Activated T-helper 2 cell treated with anti-CD3 and anti-CD28 coated beads, Interferon-gamma antibody, Interleukin-2, Interleukin-4, amounts not matched to agents 10 μg/mL and 5 μg/mL and 100 μg/mL, durations not matched to agents 14 hours and 24 hours and 36 hours (primary cell): ENCODE data around the gene MGA. TPM values are rescaled to one million over a fixed set of nuclear protein-coding genes. Genes with fewer than 3 reads are reported as not detected.

Experiments
- DNase-seq: peaks from one replicate; pipeline ENCODE4 v3.0.0; 2021; ENCODE audit warnings: low spot score
- H3K27ac Mint-ChIP-seq: one replicate; pipeline ENCODE4 v1.8.0; 2021; ENCODE audit warnings: mixed read lengths
- H3K27me3 Mint-ChIP-seq: one replicate; pipeline ENCODE4 v1.8.0; 2021; ENCODE audit warnings: low read depth, mixed read lengths
- H3K36me3 Mint-ChIP-seq: one replicate; pipeline ENCODE4 v1.8.0; 2021; ENCODE audit warnings: low read depth, mixed read lengths
- H3K4me1 Mint-ChIP-seq: one replicate; pipeline ENCODE4 v1.8.0; 2021; ENCODE audit warnings: low read depth, mixed read lengths
- H3K4me3 Mint-ChIP-seq: one replicate; pipeline ENCODE4 v1.8.0; 2021; ENCODE audit warnings: low read depth, mild to moderate bottlenecking, moderate library complexity, mixed read lengths
- H3K9me3 Mint-ChIP-seq: one replicate; pipeline ENCODE4 v1.8.0; 2021; ENCODE audit warnings: mixed read lengths
- intact Hi-C: fragments of 100-400 bp; cut with micrococcal nuclease; formaldehyde crosslinking; loops from one replicate; pipeline ENCODE4 v1.15.1; 2023
- total RNA-seq: library from RNA; stranded (reverse); gene quantifications from 2 replicates; pipeline ENCODE4 v1.2.3, GENCODE V29; 2022

The MGA gene
- total RNA-seq, 1 donor from 2014 or later: 37.7 TPM

DNA sequence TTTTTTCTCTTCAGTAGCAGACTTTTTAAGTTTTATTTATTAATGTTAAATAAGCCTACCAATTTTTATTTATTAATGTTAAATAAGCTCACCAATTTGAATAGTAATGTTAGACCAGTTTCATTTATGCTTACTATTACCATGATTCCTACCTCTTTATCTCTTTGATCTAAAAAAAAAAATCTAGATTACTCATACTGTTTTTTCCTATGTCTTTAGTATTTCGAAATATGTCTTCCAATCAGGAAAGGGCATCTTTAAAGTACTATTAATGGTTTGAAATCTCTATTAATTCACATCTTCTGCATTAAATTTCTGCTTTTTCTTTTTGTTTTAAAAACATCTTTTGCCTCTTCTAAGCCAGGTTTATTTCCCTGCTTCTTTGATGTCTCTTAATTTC lies 86.6 kb downstream of the MGA start:
- H3K9me3 Mint-ChIP-seq: no peaks in the 10 kb centered on the region
- intact Hi-C loops: no loop called here
- H3K36me3 Mint-ChIP-seq: peaks cover 36% of the 10 kb centered on the region
- H3K4me1 Mint-ChIP-seq: peaks cover 2% of the 10 kb centered on the region
- no peaks in the 10 kb centered on the region for H3K27me3 Mint-ChIP-seq
- H3K27ac Mint-ChIP-seq: no peak overlapping the region
- no peak overlapping the region for H3K4me3 Mint-ChIP-seq
- no peak for DNase-seq

DNA sequence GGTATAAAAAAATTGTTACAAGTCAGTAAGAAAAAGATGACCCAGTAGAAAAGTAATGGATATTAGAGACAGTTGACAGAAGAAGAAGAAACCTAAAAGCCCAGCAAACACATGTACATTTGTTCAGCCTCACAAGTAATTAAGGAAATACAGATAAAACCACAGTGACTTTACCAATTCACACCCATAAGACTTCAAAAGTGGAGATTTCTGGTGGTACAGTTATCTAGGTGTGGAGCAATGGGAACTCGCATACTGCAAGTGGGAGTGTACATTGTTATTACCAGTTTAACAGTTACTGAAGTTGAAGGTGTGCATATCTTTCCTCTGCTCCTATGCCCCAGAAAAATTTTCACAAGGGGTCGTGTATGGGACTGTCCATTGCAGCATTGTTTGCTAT lies 96.0 kb downstream of the MGA start:
- no peaks in the 10 kb centered on the region for H3K9me3 Mint-ChIP-seq
- no peaks in the 10 kb centered on the region for H3K27me3 Mint-ChIP-seq
- no peak overlapping the region for H3K27ac Mint-ChIP-seq
- intact Hi-C loops: no loop called here
- DNase-seq: no peak
- H3K4me3 Mint-ChIP-seq: no peak overlapping the region
- H3K36me3 Mint-ChIP-seq: peaks cover 47% of the 10 kb centered on the region
- H3K4me1 Mint-ChIP-seq: no peaks in the 10 kb centered on the region

DNA sequence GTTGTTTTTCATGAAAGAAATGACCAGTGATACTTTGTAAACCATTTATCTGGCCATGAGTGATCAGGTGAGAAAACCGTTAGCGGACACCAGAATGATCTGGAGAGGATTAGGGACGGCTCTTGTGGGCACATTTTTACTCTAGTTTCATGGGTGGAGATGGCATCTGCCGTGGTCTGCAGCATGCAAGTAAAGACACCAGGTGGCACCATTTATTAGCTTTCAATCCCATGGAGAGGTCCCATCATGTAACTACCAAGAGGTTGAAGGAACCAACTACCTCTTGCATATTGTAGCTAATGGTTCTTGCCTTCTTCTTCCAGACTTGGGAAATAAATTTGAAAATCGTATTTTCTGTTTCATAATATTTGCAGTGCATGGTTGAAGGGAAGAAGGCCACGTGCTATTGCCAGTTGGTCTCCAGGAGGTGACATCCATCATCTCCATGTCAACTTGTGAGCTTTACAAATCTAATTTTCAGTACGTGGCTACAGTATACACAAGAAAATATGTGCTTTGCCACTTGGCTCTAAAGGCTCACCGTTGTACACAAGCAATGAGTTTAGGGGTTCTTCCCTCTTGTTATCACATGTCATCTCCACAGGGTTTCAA lies 112.6 kb downstream of the MGA start:
- Mint-ChIP-seq H3K4me1 (peaks cover 37% of the 10 kb centered on the region), H3K9me3 (no peaks in the 10 kb centered on the region), H3K36me3 (peaks cover 14% of the 10 kb centered on the region), H3K27me3 (no peaks in the 10 kb centered on the region), H3K27ac (peak overlapping the region; percentile 90), H3K4me3 (peak overlapping the region; percentile 90)
- DNase-seq: peak; percentile 53
- intact Hi-C loops: loop anchor here (1.0 to 5.0 kb wide), 3 partner anchors 131 to 284 kb away; partner anchors contain the start of gene TYRO3

DNA sequence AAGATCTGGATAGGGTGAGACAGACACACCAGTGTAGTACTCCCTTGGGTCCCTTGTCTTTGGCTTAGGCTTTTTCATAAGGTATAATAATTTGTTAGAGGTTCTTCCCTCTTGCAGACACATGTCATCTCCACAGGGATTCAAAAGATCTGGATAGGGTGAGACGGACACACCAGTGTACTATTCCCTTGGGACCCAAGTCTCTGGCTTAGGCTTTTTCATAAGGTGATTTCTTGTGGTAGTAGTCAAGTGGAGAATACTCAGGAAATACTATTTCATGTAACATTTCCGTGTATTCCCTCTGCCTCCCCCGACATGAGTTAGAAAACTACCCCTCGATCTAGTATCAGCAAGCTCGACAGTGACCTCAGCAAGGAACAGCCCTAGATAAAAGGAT lies 113.1 kb downstream of the MGA start:
- DNase-seq: no peak
- Mint-ChIP-seq H3K27ac (peak overlapping the region; percentile 90), H3K27me3 (no peaks in the 10 kb centered on the region), H3K36me3 (peaks cover 9% of the 10 kb centered on the region), H3K9me3 (no peaks in the 10 kb centered on the region), H3K4me1 (peaks cover 42% of the 10 kb centered on the region), H3K4me3 (peak overlapping the region; percentile 90)
- intact Hi-C loops: loop anchor here (2.0 to 5.0 kb wide), 2 partner anchors 216 to 283 kb away; partner anchors contain the start of gene TYRO3

DNA sequence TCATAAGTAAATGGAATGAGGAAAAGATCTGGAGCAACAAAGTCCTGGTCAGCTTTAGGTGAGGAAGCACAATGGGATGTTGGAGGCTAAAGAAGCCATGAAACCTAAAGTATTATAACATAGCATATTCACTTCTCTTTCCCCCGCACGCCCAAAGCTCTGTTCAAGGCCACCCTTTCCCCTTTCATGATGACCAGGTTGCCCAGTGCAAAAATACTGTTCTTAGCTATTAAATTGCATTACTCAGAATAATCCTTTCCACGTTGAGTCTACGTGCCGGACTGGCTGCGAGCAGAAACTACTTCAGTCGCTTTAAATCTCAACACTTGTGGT lies 113.5 kb downstream of the MGA start:
- no peaks in the 10 kb centered on the region for H3K9me3 Mint-ChIP-seq
- peaks cover 6% of the 10 kb centered on the region for H3K36me3 Mint-ChIP-seq
- DNase-seq: no peak
- intact Hi-C loops: loop anchor here (1.0 to 5.0 kb wide), 7 partner anchors 17 to 283 kb away; partner anchors contain the start of gene TYRO3
- peaks cover 45% of the 10 kb centered on the region for H3K4me1 Mint-ChIP-seq
- H3K27ac Mint-ChIP-seq: peak overlapping the region; percentile 90
- H3K4me3 Mint-ChIP-seq: peak overlapping the region; percentile 90
- no peaks in the 10 kb centered on the region for H3K27me3 Mint-ChIP-seq

DNA sequence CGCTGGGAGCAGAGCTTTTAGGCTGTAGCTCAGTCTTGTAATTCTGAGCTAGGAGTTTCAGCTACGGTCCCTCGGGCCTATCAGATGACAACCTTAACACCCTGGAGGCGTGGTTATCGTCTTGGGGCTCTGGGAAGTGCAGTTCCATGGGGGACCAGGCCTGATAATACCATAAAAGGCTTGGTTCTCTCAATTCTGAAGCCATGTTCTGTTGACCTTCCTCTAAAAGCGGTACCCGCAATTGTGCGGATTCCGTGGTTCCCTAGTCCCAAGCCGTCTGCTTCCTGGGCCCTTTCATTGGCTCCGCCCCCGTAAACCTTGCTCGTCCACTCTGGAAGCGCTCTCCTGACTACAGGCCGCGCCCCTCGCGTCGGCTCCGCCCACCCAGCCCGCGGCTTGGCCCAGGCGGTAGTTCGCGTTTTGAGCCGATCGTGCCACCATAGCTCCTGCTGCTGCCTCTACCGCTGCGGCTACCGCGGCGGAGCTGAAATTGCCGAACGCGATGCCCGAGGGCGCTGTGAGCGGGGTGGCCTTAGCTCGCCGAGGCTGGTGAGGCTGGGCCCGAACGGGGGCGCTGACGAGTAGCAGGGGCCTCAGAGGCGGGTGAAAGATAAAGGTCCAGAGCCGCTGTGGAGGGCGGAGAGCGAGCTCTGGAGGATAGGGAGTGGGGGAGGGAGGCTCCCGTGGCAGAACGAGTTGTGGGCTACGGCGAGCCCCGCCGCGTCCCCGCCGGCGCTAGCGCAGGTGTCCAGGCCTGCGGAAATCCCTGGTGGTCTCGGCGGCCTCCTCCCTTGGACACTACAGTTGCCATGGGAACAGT lies 114.1 kb downstream of the MGA start, which contains the start of gene MAPKBP1:
TSS of gene MAPKBP1 (plus strand) at position 423 of the 820 bp plus-strand sequence. CDS start 792 bp downstream, outside the sequence.
- peaks cover 49% of the 10 kb centered on the region for H3K4me1 Mint-ChIP-seq
- peaks cover 5% of the 10 kb centered on the region for H3K36me3 Mint-ChIP-seq
- H3K4me3 Mint-ChIP-seq: peak within 1 kb of the TSS; percentile 90
- peak; percentile 99 for DNase-seq
- no peaks in the 10 kb centered on the region for H3K27me3 Mint-ChIP-seq
- H3K27ac Mint-ChIP-seq: peak within 1 kb of the TSS; percentile 90
- intact Hi-C loops: loop anchor here (1.0 to 5.0 kb wide), 6 partner anchors 17 to 217 kb away; partner anchors contain the start of gene TYRO3
- no peaks in the 10 kb centered on the region for H3K9me3 Mint-ChIP-seq

DNA sequence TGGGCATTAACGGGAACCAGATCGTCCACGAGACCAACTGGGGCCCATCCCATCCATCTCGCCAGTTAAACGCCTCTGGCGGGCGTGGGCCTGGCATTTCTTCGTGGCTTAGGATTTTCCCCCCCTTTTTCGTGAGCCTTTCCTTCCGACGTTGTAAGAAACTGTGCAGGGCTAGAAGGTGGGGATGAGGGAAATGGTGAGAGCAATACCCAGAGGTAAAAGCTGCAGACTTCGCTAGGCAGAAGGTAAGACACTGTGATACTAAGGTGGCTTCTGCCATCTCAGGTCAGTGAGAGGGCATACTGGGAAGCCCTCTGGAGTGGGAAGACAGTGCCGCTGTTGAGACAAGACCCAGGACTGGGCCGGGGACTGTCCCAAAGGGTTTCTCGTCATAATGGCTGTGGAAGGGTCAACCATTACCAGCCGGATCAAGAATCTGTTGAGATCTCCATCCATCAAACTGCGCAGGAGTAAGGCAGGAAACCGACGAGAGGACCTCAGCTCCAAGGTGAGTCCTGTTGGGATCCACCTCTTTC lies 114.7 kb downstream of the MGA start:
- peaks cover 9% of the 10 kb centered on the region for H3K36me3 Mint-ChIP-seq
- H3K9me3 Mint-ChIP-seq: no peaks in the 10 kb centered on the region
- DNase-seq: no peak
- peak overlapping the region; percentile 90 for H3K4me3 Mint-ChIP-seq
- H3K27ac Mint-ChIP-seq: peak overlapping the region; percentile 90
- intact Hi-C loops: loop anchor here (1.0 to 5.0 kb wide), 6 partner anchors 16 to 218 kb away; partner anchors contain the start of gene TYRO3
- H3K4me1 Mint-ChIP-seq: peaks cover 54% of the 10 kb centered on the region
- no peaks in the 10 kb centered on the region for H3K27me3 Mint-ChIP-seq

DNA sequence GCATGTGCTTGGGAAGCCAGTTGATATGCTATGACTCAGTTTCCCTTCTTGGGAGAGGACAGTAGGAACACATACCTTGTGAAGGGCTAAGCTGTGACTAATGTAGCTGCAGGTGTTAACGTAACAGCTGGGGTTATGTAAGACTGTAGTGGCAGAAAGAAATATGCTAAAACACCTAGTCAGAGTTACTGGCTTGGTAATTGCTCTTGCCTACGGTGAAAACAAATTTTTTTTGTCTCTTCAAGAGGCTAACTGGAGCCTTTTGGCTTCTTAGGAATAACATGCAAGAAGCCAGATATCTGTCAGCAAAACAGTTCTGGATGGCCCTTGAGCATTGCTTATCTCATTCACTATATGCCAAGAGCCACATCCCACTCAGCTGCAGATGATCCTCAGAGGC lies 115.4 kb downstream of the MGA start:
- Mint-ChIP-seq H3K9me3 (no peaks in the 10 kb centered on the region), H3K27me3 (no peaks in the 10 kb centered on the region), H3K36me3 (peaks cover 12% of the 10 kb centered on the region), H3K4me1 (peaks cover 56% of the 10 kb centered on the region), H3K4me3 (peak overlapping the region; percentile 90), H3K27ac (no peak overlapping the region)
- intact Hi-C loops: loop anchor here (2.0 kb wide), 2 partner anchors 15 to 195 kb away; no protein-coding TSS in a partner anchor
- DNase-seq: no peak

DNA sequence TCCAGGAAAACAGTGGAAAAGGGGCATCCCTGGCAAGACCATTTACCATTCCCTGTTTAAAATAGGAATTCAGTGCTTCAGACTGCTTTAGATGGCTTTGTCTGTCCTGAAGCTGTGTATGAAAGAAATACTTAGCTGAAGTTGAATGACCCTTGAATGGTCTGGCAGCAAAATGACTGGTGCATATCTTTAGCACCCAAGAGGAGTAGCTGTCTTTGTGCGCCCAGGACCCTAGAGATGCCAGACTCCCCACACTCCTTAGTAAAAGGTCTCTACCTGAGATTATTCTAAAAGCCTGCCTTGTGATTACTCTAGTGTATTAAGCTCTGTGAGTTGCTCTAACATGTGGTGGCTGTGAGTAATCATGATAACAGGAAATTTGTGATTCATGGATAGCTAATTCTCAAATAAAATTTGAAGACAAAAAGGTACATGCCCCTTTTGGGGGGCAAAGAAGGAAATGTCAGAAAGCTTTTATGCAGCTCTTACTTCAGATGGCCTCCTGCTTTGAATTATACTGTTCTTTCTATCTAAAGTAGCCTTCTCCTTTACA lies 117.3 kb downstream of the MGA start:
- DNase-seq: no peak
- Mint-ChIP-seq H3K36me3 (peaks cover 8% of the 10 kb centered on the region), H3K9me3 (no peaks in the 10 kb centered on the region), H3K4me3 (no peak overlapping the region), H3K27me3 (no peaks in the 10 kb centered on the region), H3K4me1 (peaks cover 57% of the 10 kb centered on the region), H3K27ac (no peak overlapping the region)
- intact Hi-C loops: no loop called here

DNA sequence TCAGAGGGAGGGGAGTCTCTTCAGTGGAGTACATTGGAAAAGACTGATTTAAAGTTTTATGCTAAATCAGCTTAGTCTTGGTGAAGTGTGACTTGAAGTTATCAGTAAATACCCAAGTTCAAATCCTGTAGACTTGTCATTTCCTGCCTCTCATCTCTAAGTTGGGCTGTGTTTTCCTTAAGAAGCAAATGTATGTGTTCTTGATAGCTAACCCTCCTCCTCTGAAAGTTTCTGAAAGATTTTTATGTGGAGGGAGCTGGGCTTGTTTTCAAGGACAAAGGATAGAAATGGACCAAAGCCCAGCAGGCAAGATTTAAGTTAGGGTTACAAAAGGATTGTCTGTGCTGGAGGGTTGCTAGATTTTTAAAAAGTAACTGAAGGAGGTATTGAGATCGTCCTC lies 118.3 kb downstream of the MGA start:
- intact Hi-C loops: no loop called here
- Mint-ChIP-seq H3K27ac (no peak overlapping the region), H3K36me3 (peaks cover 8% of the 10 kb centered on the region), H3K4me1 (peaks cover 54% of the 10 kb centered on the region), H3K4me3 (no peak overlapping the region), H3K9me3 (no peaks in the 10 kb centered on the region), H3K27me3 (no peaks in the 10 kb centered on the region)
- DNase-seq: no peak

DNA sequence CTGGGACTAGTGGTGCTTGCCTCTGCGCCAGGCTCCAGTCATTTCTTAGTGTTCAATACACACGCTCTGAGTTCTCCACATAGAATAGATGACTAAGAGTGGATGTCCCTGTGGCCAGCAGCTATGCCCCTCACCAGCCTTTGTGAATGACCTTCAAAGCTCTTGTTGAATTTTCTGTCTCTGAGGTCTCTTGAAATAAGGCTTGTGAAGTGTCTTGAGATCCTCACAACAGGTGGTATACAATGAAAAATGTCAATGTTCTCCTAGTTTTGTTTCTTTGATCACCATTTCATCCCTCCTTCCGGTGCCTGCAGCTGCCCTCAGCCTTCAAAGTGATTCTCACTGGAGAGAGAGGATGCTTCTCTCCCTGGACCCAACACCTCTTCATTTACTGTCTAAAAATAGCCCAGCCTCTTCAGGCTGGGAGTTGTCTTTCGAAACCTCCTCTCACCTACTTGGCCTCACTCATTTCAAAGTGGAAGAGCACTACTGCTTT lies 119.5 kb downstream of the MGA start:
- Mint-ChIP-seq H3K27ac (peak overlapping the region; percentile 74), H3K27me3 (no peaks in the 10 kb centered on the region), H3K9me3 (no peaks in the 10 kb centered on the region), H3K36me3 (peaks cover 8% of the 10 kb centered on the region), H3K4me3 (no peak overlapping the region), H3K4me1 (peaks cover 50% of the 10 kb centered on the region)
- no peak for DNase-seq
- intact Hi-C loops: no loop called here

DNA sequence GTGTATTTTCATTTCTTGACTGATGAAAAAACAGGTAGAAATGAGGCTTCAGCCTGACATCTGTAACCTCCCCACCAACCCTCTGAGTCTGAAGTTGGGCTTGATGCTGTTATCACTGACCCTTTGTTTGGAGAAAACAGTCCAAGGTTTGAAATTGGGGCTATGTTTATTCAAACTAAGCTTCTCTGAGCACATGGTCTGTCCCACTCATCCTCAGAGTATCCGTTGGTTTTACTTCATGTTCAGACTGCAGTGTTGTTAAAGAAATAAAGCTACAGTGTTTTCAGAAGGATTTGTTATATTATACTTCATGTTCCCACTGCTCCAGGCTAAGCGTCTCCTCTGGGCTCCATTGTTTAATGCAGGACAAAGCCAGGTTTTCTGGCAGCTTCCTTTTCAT lies 120.1 kb downstream of the MGA start:
- H3K36me3 Mint-ChIP-seq: peaks cover 8% of the 10 kb centered on the region
- no peaks in the 10 kb centered on the region for H3K27me3 Mint-ChIP-seq
- intact Hi-C loops: no loop called here
- H3K4me3 Mint-ChIP-seq: no peak overlapping the region
- no peak for DNase-seq
- no peaks in the 10 kb centered on the region for H3K9me3 Mint-ChIP-seq
- peak overlapping the region; percentile 74 for H3K27ac Mint-ChIP-seq
- peaks cover 45% of the 10 kb centered on the region for H3K4me1 Mint-ChIP-seq
